Body of pancreas (tissue), 4 donors: ENCODE data around the gene NCOA1.

Source experiments
- POLR2A ChIP-seq, 3 donors: fragments of 450-650 bp; IDR thresholded peaks; one replicate each; pipeline ENCODE4 v1.6.1; 2016; ENCODE audit warnings: antibody characterized with exemption in 3 of 3, mild to moderate bottlenecking in 2 of 3
- TF ChIP-seq, protein P1 (sequence below), 7 experiments: fragments of 450-650 bp in 4 of 7; fragments of 200-600 bp in 3 of 7; sonication (generic) in 3 of 7; IDR thresholded peaks; one replicate each; pipeline ENCODE4 v1.5.1; 2016 to 2019; ENCODE audit warnings: antibody characterized with exemption in 7 of 7

DNA sequence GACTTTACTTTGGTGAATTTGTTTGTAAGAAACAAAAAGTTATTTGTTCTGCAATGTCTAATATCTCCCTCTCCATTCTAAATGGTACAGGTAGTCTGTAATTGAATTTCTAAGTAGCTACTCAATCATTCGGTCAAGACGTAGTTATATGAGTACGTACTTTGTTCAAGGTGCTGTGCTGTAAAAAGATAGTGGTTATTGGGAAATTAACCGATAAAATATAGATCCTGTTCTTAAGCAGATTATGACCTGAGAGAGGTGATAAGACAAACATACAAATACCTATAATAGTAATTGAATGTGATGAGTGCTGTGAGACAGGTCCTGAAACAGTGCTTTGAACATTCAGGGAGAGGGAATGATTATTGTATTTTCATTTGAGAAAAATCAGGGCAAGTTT, 7.1 kb downstream of the NCOA1 start:
- TF ChIP-seq, protein P1, sequence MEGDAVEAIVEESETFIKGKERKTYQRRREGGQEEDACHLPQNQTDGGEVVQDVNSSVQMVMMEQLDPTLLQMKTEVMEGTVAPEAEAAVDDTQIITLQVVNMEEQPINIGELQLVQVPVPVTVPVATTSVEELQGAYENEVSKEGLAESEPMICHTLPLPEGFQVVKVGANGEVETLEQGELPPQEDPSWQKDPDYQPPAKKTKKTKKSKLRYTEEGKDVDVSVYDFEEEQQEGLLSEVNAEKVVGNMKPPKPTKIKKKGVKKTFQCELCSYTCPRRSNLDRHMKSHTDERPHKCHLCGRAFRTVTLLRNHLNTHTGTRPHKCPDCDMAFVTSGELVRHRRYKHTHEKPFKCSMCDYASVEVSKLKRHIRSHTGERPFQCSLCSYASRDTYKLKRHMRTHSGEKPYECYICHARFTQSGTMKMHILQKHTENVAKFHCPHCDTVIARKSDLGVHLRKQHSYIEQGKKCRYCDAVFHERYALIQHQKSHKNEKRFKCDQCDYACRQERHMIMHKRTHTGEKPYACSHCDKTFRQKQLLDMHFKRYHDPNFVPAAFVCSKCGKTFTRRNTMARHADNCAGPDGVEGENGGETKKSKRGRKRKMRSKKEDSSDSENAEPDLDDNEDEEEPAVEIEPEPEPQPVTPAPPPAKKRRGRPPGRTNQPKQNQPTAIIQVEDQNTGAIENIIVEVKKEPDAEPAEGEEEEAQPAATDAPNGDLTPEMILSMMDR (IDR thresholded peaks at IDR 0.05): no peak
- no peak for TF ChIP-seq POLR2A (IDR thresholded peaks at IDR 0.05)
